AG04450 (cell line): Measurements from ENCODE around the gene ZNF681. TPM values are rescaled to one million over a fixed set of nuclear protein-coding genes. Genes with fewer than 3 reads are reported as not detected.

ENCODE experiments used
- CTCF ChIA-PET: fragments of 300-600, 350-600 bp; formaldehyde crosslinking; extraction: SDS; loops from one replicate; lab custom pipeline; 2022; ENCODE audit warnings: antibody characterized with exemption, inconsistent platforms; lab: Charles Lee
- POLR2A ChIA-PET: fragments of 350-600 bp; formaldehyde crosslinking; extraction: SDS; loops from one replicate; lab custom pipeline; 2021; ENCODE audit warnings: antibody characterized with exemption, inconsistent platforms; lab: Yijun Ruan, JAX
- DNase-seq: peaks from one replicate; pipeline ENCODE4 v3.0.0-alpha.2; 2011; ENCODE audit warnings: low read depth, low spot score
- H3K27ac ChIP-seq: one replicate; pipeline ENCODE4 v1.5.1; 2012; ENCODE audit warnings: low read depth, low read length, control low read depth
- H3K27me3 ChIP-seq: one replicate; pipeline ENCODE4 v1.6.0; 2012; ENCODE audit warnings: low read length; ENCODE audit not compliant: control insufficient read depth, insufficient read depth
- H3K4me3 ChIP-seq: 2 replicates; pipeline ENCODE4 v1.5.1; 2011; ENCODE audit warnings: mild to moderate bottlenecking, low read depth, low read length, control low read depth
- H3K9me3 ChIP-seq: 2 replicates; pipeline ENCODE4 v1.5.1; 2012; ENCODE audit warnings: low read length; ENCODE audit not compliant: control insufficient read depth, insufficient read depth
- polyA minus RNA-seq: library from RNA; depleted of rRNA, polyadenylated mRNA; stranded (reverse); fragments of >200 nt; gene quantifications from 2 replicates; pipeline ENCODE4 v1.2.3, GENCODE V29; 2011; rRNA and poly(A)+ RNA removed
- polyA plus RNA-seq: library from polyadenylated mRNA; depleted of rRNA; stranded (reverse); fragments of >200 nt; gene quantifications from 2 replicates; pipeline ENCODE4 v1.2.3, GENCODE V29; 2011; rRNA removed
- TF ChIP-seq, protein P1 (sequence below): IDR thresholded peaks from 2 replicates; pipeline ENCODE4 v1.5.1; 2011; ENCODE audit warnings: low read depth, low read length, control low read depth, inconsistent platforms

Gene ZNF681
- polyA plus RNA-seq (0.36 and 0.82 TPM in 2 replicates), polyA minus RNA-seq (0.39 and 0.78 TPM in 2 replicates)

GRCh38 chr19:23758187-23759074, at the start of gene ZNF681:
Gene ZNF681, minus strand, starts transcription at chr19:23758891. Its CDS starts 142 bp downstream, at chr19:23758749.
- DNase-seq, result peak; percentile 61
- Histone ChIP-seq H3K9me3 (peaks cover 20% of the 10 kb centered on the region), H3K27ac (peak within 1 kb of the TSS; percentile 68), H3K4me3 (peak within 1 kb of the TSS; percentile 75), H3K27me3 (no peaks in the 10 kb centered on the region)
- TF ChIP-seq, protein P1, sequence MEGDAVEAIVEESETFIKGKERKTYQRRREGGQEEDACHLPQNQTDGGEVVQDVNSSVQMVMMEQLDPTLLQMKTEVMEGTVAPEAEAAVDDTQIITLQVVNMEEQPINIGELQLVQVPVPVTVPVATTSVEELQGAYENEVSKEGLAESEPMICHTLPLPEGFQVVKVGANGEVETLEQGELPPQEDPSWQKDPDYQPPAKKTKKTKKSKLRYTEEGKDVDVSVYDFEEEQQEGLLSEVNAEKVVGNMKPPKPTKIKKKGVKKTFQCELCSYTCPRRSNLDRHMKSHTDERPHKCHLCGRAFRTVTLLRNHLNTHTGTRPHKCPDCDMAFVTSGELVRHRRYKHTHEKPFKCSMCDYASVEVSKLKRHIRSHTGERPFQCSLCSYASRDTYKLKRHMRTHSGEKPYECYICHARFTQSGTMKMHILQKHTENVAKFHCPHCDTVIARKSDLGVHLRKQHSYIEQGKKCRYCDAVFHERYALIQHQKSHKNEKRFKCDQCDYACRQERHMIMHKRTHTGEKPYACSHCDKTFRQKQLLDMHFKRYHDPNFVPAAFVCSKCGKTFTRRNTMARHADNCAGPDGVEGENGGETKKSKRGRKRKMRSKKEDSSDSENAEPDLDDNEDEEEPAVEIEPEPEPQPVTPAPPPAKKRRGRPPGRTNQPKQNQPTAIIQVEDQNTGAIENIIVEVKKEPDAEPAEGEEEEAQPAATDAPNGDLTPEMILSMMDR, result no peak
- POLR2A ChIA-PET, result no interaction called here
- CTCF ChIA-PET, result interaction anchor here (0.5 kb wide), 1 partner anchor 266 kb away, joined by 5 read pairs; no protein-coding TSS in a partner anchor

DNA sequence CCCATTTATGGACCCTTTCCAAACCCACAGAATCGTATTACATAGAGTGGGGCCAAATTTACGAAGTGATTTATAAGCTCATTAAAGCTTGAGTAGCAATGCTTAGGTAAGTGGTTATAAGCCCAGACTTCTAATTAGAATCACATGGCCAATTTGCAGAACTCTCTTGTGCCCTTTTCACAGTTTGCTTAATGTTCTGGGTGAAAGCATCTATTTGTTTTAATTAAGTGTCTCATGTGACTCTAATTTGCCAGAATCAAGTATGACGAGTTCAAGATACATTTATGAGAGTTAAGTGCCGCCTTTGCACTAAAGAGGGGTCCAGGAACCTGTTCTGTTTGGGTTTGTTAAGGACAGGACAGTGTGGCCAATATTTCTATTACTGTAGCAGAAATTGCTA, 46.0 kb upstream of the ZNF681 start:
- TF ChIP-seq, protein P1, result no peak
- POLR2A ChIA-PET, result no interaction called here
- no peak for DNase-seq
- Histone ChIP-seq H3K9me3 (no peaks in the 10 kb centered on the region; the same call in none of the 2 replicates), H3K4me3 (no peak overlapping the region), H3K27ac (no peak overlapping the region), H3K27me3 (no peaks in the 10 kb centered on the region)
- CTCF ChIA-PET, result no interaction called here

DNA sequence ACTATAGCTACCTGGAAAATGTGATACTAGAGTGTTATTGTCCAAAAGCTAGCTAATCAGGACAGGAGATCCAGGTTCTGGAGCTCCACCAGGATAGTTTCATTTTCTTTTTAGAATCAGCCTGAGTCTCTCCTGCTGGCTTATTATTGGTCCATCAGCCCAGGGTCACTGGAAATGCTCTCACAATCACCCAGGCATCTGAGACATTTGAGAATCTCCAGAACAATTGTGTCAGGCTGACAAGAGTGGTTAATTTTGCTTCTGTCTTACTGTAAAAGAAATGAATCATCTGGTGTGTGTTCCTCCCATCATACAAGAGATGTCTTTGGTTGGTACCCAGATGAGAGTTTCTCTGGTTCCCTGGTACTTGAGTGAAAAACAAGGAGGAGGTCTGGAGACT, 43.6 kb upstream of the ZNF681 start:
- TF ChIP-seq, protein P1, result no peak
- ChIA-PET POLR2A (no interaction called here), CTCF (no interaction called here)
- H3K27ac ChIP-seq, result no peak overlapping the region
- H3K9me3 ChIP-seq, result no peaks in the 10 kb centered on the region; the same call in none of the 2 replicates
- H3K4me3 ChIP-seq, result no peak overlapping the region
- no peaks in the 10 kb centered on the region for H3K27me3 ChIP-seq
- DNase-seq, result no peak

GRCh38 chr19:23801803-23802202, 43.1 kb upstream of the ZNF681 start:
- H3K27ac ChIP-seq, result no peak overlapping the region
- TF ChIP-seq, protein P1, result no peak
- DNase-seq, result no peak
- H3K27me3 ChIP-seq, result no peaks in the 10 kb centered on the region
- peaks cover 3% of the 10 kb centered on the region for H3K9me3 ChIP-seq
- POLR2A ChIA-PET, result no interaction called here
- CTCF ChIA-PET, result no interaction called here
- no peak overlapping the region for H3K4me3 ChIP-seq

DNA sequence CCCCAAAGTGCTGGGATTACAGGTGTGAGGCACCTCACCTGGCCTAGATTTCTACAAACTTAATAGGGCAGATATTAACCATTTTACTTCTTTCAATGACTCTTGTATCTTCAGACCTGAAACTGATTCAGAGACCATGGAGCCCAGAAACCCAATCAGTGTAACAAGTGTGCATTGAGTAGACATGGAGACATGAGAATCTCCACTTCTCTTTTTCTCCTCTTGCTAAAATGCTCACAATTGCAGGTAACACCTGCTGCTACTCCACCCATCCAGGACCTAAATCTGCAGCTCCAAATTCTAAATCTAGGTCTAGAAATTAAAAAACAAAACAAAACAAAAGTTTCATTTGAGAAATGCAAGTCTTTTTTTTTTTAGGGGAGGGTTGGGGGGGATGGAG, 42.2 kb upstream of the ZNF681 start:
- TF ChIP-seq, protein P1, result no peak
- H3K9me3 ChIP-seq, result peaks cover 3% of the 10 kb centered on the region
- ChIA-PET CTCF (no interaction called here), POLR2A (no interaction called here)
- DNase-seq, result no peak
- no peak overlapping the region for H3K4me3 ChIP-seq
- H3K27me3 ChIP-seq, result no peaks in the 10 kb centered on the region
- no peak overlapping the region for H3K27ac ChIP-seq
